ENCODE measurements around the gene DENND2C. TPM values are rescaled to one million over a fixed set of nuclear protein-coding genes. Genes with fewer than 3 reads are reported as not detected.

Gene DENND2C
- total and polyA plus RNA-seq, 12 donors, result 0.91 to 4.2 (median 1.9) TPM

- Histone ChIP-seq H3K36me3 (replicated peaks in 1 of 2) (no peaks in the 10 kb centered on the region), H3K4me3 (peak overlapping the region in 1 of 4 donors; percentile 62), H3K27ac (no peak overlapping the region), H3K27me3 (no peaks in the 10 kb centered on the region), H3K9me3 (replicated peaks in 1 of 3) (no peaks in the 10 kb centered on the region), H3K4me1 (replicated peaks in 1 of 2) (peaks cover 5 to 7% of the 10 kb centered on the region in 2 donors)
- WGBS, 4 donors, result 77 to 91% (median 87%) methylated on average over 4 of the region's 4 CpGs
- DNase-seq, result no peak
- intact Hi-C loops (cut with DNase I), result no loop called here
- TF ChIP-seq POLR2A (IDR thresholded peaks at IDR 0.05), result no peak
- TF ChIP-seq CTCF (IDR thresholded peaks at IDR 0.05), result no peak
Measured at GRCh38 chr1:114668373-114668772, 1.5 kb downstream of the DENND2C start.

- DNase-seq, result no peak
- Histone ChIP-seq H3K27me3 (no peaks in the 10 kb centered on the region), H3K27ac (no peak overlapping the region), H3K9me3 (replicated peaks in 1 of 3) (no peaks in the 10 kb centered on the region), H3K36me3 (replicated peaks in 1 of 2) (no peaks in the 10 kb centered on the region), H3K4me3 (no peak overlapping the region), H3K4me1 (replicated peaks in 1 of 2) (peaks cover 5 to 7% of the 10 kb centered on the region in 2 donors)
- intact Hi-C loops (cut with DNase I), result no loop called here
- no peak for TF ChIP-seq POLR2A (IDR thresholded peaks at IDR 0.05)
- no peak for TF ChIP-seq CTCF (IDR thresholded peaks at IDR 0.05)
- 81 to 88% (median 85%) methylated on average over 3 of the region's 3 CpGs for WGBS, 4 donors
Measured at GRCh38 chr1:114666954-114667353, 2.9 kb downstream of the DENND2C start.

GRCh38 chr1:114660238-114660637, 9.6 kb downstream of the DENND2C start:
- no peak for DNase-seq
- H3K4me3 ChIP-seq, result no peak overlapping the region
- TF ChIP-seq POLR2A (IDR thresholded peaks at IDR 0.05) (no peak), CTCF (IDR thresholded peaks at IDR 0.05) (no peak)
- no peaks in the 10 kb centered on the region for H3K27me3 ChIP-seq
- intact Hi-C loops (cut with DNase I), result no loop called here
- no peaks in the 10 kb centered on the region for H3K36me3 ChIP-seq (replicated peaks in 1 of 2)
- H3K27ac ChIP-seq, result no peak overlapping the region
- WGBS, 4 donors, result 34 to 52% (median 48%) methylated on average over 2 of the region's 2 CpGs
- H3K9me3 ChIP-seq (replicated peaks in 1 of 3), result no peaks in the 10 kb centered on the region
- H3K4me1 ChIP-seq (replicated peaks in 1 of 2), result no peaks in the 10 kb centered on the region

- Histone ChIP-seq H3K27me3 (no peaks in the 10 kb centered on the region), H3K4me3 (no peak overlapping the region), H3K4me1 (replicated peaks in 1 of 2) (no peaks in the 10 kb centered on the region), H3K36me3 (replicated peaks in 1 of 2) (no peaks in the 10 kb centered on the region), H3K27ac (no peak overlapping the region), H3K9me3 (replicated peaks in 1 of 3) (no peaks in the 10 kb centered on the region)
- no peak for TF ChIP-seq POLR2A (IDR thresholded peaks at IDR 0.05)
- no peak for DNase-seq
- intact Hi-C loops (cut with DNase I), result no loop called here
- WGBS, 4 donors, result 57 to 69% (median 65%) methylated on average over 2 of the region's 2 CpGs
Measured at GRCh38 chr1:114651893-114652292, 18.0 kb downstream of the DENND2C start.

GRCh38 chr1:114648503-114648902, 21.3 kb downstream of the DENND2C start:
- WGBS, 4 donors, result 81 to 97% (median 93%) methylated on average over 1 of the region's 1 CpG
- no peak for DNase-seq
- Histone ChIP-seq H3K27me3 (no peaks in the 10 kb centered on the region), H3K36me3 (replicated peaks in 1 of 2) (no peaks in the 10 kb centered on the region), H3K27ac (no peak overlapping the region), H3K4me3 (no peak overlapping the region), H3K4me1 (replicated peaks in 1 of 2) (no peaks in the 10 kb centered on the region), H3K9me3 (replicated peaks in 1 of 3) (no peaks in the 10 kb centered on the region)
- no peak for TF ChIP-seq POLR2A (IDR thresholded peaks at IDR 0.05)
- TF ChIP-seq CTCF (IDR thresholded peaks at IDR 0.05), result no peak
- intact Hi-C loops (cut with DNase I), result no loop called here

Data from adrenal gland (tissue), 12 donors.